Superior temporal gyrus (tissue), 1 donor: ENCODE data around the gene STRAP.
"Not testable (repeated sequence)": the region's sequence is repeated elsewhere in the genome, so short reads cannot be mapped to it uniquely, and the experiment has no call there.

ENCODE experiments used
- DNase-seq: peaks from one replicate; pipeline ENCODE4 v3.0.0-alpha.2; 2016; ENCODE audit errors: extremely low spot score

STRAP gene

DNA sequence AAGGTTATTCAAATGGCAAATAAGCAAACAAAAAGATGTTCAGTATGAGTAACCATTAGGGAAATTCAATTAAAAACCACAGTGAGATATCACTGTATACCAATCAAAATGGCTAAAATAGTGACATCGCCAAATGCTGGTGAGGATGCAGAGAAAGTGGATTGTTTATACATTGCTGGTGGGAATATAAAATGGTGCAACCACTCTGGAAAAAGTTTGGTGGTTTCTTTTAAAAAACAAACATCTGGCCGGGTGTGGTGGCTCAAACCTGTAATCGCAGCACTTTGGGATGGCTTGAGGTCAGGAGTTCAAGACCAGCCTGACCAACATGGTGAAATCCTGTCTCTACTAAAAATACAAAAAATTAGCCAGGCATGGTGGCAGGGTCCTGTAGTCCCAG, 14.0 kb upstream of the STRAP start:
- DNase-seq = no peak

DNA sequence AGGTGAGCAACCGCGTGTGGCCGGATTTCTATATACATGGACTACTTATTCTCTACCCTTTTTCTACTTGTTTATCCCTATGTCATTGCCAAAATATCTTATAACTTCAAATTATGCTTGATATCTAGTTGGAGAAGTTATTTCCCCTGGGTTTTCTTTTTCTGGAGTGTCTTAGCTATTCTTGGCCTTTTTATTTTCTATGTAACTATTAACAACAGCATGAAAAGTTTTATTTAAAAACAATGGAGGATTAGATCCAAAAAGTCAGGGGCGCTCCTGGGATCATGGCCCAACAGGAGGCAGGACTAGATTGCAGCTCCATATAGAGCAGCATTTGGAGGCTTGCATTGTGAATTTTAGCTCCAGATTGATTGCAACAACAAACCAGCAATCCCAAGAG, 8.6 kb upstream of the STRAP start:
- no peak for DNase-seq

DNA sequence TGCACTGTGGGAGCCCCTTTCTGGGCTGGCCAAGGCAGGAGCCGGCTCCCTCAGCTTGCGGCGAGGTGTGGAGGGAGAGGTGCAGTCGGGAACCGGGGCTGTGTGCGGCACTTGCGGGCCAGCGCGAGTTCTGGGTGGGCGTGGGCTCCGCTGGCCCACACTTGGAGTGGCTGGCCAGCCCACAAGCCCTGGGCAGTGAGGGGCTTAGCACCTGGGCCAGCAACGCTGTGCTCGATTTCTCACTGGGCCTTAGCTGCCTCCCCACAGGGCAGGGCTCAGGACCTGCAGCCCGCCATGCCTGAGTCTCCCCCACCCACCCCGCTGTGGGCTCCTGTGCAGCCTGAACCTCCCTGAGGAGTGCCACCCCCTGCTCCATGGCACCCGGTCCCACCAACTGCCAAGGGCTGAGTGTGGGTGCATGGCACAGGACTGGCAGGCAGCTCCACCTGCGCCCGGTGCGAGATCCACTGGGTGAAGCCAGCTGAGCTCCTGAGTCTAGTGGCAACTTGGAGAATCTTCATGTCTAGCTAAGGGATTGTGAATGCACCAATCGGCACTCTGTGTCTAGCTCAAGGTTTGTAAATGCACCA, 7.5 kb upstream of the STRAP start:
- DNase-seq = not testable (repeated sequence)

DNA sequence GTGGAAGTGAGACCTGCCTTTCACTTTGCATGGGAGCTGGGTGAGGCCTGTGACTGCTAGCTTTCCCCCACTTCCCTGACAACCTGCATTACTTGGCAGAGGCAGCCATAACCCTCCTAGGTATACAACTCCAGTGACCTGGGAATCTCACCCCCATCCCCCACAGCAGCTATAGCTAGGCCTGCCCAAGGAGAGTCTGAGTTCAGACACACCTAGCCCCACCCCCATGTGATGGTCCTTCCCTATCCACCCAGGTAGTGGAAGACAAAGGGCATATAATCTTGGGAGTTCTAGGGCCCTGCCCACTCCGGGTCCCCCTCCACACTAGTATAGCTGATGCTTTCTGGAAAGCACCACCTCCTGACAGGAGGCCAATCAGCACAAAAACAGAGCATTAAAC, 6.3 kb upstream of the STRAP start:
- DNase-seq = no peak

DNA sequence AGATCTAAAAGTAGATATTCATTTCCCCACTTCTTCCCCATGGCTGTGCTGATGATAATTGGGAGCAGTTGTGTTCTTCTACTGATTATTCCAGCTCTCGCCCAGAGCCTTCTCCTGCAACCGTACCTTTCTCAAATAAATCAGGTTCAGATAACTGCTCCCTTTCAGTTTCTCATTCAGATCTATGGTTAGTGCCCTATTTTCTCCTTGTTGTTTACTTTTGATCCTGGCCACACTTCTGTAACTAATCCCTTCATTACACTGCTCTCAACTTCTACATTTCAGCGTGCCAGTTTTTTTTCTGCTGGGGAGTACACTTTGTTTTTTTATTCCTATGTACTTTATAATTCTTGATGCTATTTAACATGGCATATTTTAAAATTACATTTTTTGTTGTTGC, 2.8 kb upstream of the STRAP start:
- no peak for DNase-seq

DNA sequence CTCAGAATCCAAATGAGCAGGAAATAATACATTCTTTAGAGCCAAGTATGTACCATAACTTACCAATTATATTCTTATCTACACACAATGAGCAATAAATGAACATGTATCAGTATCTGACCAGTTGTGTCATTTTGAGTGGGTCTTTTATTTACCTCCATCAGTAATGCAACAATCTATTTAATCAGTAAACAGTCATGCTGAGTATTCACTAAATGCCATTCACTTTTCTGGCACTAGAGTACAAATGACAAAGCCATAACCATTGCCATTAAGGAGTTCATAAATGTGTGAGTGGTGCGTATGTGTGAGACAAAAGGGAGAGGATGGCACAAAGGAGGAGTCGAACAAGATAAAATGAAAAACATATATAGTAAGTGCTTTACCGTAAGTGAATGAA, 1.5 kb upstream of the STRAP start:
- DNase-seq = no peak

DNA sequence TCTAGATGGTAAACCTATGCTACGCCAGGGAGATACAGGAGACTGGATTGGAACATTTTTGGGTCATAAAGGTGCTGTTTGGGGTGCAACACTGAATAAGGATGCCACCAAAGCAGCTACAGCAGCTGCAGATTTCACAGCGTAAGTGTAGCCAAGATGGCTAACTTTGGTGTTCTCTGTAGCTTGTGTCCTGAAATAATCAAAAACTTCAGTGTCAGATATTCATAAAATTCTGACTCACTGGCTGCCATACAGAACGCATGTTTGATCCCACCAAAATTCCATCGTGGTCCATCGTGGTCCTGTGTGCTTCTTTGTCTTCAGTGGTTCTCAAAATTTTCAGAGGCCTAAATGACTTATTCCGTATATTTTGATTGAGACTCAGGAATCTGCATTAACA, 1.3 kb downstream of the STRAP start:
- DNase-seq = no peak

DNA sequence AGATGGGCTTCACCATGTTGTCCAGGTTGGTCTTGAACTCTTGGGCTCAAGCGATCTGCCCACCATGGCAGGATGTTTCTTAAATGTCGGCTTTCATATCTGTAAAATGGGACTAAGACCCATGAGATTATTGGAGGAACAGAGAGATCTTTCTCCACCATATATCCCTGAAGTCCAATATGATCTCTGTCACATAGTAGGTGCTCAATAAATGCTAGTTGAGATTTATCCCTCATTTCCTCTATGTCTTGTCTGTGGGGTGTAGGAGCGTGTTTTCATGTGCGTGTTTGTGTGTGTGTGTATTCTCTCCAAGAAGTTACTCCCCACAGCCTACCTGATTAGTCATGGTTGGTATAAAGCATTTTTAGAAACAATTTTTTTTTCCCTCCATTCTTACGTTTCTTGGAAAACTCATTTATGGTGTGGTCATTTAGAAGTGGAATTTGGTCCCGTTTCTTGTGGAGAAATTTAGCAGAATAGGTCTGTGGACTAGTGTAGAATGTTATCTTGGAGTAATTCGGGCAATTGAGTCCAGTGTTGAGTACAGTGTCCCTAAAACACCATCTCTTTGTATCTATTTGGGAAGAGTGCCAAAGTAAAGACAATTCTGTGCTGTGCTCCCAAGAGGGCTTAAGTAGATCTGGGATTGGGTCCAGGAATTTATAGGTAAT, 4.3 kb downstream of the STRAP start:
- DNase-seq = no peak

DNA sequence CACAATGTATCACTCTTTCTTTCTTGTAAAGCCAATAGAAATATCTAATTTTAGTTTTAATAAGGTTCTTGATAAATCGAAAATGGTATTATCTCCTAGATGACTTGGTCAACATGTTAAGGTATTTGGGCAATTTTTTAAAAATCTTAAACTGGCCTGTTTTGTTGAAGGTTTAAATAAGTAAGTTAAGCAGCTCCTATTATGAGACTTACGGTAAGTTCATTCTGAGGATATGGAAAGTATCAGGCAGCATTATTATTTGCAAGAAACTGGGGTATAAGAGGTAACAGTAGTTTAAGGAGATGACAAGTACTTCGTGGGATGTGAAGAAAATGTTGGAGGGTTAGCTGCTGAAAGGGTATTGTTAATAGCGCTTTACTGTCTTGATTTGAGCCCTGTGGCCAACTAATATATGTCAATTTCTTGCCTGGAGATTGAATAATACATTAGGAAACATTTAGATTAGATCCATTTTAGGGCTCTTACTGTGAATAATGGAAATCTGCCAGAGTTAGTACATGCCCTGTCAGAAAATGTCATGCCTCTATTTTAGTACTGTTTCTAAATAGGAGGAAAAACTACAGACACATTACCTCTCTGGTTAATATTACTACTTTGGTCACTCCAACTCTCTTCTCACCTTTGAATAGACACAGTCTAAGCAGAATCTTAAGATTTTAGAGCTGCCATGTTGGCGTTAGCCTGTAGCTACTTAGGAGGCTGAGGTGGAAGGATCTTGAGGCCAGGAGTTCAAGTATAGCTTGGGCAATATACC, 5.0 kb downstream of the STRAP start:
- DNase-seq = no peak

DNA sequence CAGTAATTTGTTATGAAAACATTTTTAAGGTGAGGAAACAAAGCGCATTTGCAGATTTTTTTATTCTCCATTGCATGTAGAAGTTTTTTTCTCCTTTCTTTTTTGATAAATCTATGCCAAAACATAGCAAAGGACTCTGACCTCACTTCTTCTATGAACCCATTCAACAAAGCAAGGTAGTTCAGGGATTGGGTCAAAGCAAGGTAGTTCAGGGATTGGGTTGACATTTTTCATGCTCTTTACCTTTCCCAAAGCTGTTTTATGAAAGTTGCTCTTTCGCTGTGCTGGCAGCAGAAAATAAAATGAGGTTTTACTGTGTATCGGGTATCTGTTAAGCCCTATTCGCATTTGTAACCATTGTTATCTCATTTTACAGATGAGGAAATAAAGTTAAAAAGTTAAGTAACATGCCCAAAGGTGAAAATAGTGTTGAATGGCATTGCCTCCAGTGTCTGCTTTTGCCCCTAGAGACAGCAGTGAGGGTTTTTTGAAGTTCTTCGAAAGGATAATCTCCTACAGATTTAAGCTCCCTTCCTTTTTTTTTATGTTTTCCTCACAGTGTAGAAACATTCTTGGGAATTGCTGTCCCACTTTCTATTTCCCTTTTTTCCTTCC, 10.6 kb downstream of the STRAP start:
- DNase-seq = no peak

DNA sequence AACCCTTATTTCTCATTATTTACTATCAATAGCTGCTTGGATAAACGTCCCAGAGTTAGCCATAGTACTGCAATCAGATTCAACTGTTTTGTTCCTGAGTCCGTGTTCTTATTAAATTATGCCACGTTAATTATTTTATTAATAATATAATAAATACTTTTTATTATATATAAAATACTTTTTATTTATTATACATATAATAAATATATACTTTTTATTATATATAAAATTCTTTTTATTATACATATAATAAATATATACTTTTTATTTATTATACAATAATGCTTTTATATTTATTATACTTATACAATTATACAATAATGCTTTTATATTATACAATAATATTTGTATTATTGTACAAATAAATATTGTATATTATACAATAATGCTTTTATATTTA, 11.1 kb downstream of the STRAP start:
- DNase-seq = no peak

DNA sequence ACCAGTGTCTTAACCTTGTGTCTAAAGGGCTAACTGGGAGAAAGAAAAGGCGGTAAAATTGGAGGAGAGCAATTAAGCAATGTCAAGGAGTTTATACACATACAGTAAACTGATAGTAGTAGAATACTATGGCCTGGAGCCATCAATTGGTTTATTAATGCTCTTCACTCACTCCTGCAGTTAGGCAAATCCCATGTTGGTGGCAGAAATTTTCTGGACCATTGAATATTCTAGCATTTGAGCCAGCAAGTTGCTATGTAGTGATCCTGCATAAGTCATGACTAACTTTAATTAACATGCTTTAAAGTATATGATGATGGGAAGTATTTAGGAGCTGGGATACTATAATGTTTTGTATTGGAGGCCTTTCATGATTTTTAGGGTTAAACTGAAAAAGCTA, 14.7 kb downstream of the STRAP start:
- no peak for DNase-seq

DNA sequence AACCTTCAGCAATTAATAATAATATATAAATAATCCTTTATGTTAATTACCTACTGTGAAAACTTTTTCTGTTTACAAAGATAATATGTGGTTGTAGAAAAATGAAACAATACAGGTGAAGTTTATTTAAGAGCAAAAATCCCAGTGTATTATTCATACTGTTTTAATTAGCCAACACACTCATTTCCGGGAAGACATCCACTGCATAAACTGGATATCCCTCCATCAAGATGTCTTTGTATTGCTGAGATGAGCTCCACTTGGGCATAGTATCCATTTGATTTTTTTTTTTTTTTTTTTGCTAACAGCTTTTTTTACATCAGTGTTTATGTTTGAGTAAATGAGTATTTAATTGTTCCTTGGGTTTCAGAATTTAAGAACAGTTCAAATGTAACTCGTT, 15.2 kb downstream of the STRAP start:
- DNase-seq = no peak

DNA sequence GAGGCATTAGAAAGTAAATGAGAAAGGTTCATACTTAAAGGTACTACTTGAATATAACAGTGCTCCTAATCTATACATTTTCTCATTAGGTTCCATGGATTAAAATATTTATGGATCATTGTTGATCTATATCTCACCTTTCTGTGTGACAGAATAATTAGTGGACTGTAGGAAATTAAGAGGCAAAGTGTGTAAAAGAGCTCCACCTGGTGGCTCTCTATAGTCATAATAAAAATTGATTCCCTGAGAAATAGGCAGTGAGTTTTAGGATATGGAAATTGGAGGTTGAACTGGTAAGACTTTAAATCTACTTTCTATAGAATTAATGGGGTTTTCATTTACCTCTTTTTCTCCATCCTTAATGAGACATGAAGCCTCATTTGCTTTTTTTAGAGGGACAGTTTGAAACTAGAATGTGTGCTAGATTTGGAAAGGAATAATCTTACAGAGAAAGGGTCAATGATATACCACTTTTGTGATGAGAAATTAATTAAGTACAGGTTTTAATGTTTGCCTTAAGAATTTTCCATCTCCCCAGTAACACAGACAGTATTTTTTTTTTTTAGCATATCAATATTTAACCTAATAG, 17.2 kb downstream of the STRAP start:
- peak; percentile 80 for DNase-seq

DNA sequence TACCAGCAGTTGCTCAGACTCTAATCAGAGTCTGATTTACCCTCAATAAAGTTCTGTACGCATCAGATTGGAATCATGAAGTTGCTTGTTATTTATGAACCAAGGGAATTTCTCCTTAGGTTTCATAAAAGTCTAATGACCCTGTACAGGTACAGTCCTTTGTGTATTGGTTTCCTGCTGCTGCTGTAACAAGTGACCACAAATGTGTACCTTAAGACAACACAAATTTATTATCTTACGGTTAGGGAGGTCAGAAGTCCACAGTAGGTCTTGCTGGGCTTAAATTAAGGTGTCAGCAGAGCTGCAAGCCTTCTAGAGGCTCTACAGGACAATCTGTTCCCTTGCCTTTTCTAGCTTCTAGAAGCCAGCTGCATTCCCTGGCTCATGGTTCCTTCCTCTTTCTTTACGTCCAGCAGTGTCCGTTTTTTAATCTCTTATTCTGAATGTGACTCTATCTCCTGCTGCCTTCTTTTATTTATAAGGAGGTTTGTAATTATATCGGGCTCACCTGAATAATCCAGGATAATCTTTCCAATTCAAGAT, 22.3 kb downstream of the STRAP start:
- DNase-seq = no peak

DNA sequence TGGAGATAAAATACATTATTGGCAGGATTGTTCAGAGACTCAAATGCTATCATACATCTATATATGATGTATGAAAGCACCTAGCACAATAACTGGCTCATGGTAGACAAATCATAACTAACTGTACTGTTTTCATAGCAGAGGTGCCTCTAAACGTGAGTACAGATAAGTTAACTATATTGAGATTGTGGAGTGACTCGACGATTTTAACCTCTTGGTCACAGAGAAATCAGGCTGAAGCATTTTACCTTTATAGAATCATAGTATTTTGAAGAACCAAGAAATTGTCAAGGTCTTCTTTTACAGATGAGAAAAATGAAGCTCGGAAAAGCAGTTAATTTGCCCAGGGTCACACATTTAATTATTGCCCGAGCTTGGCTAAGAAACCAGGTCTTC, 28.3 kb downstream of the STRAP start:
- DNase-seq = no peak

DNA sequence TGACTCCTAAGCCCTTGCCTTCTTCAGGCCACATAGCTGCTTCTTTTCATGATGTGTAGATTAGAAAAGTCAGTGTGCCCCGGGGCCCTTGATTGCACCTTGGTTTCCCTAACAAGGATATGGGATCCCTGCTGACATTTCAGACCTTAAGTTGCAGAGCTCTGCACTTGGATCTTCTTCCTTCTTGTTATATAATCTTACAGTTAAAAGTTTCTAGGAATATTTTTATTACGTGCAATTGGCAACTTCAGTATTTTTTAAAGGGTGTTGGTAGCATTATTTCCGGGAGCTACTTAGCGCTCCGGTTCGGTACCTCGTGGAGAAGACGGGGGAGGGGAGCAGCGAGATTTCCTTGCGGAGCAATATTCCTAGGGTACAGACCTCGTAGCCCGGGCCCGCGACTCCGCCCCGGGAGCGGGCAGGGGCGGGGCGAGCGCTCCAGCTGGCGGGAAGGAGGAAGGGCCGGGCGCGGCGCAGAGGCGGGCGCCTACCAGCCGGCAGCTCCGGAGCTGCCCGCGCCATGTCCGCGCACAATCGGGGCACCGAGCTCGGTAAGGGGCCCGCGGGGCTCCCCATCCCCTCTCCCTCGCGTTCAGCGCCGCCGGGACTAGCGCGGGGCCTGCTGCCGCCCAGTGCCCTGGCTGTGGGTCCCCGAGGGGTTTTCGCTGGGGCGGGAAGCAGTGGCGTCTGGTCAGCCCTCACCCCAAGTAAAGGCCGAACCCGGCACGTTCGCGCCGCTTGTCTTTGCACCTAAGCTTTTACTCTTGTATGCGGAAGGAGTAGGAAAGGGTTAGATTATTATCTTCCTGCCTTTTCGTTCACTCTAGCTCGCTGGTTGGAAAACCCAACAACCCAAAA, 28.9 kb downstream of the STRAP start, which contains the start of gene DERA:
TSS of gene DERA (plus strand) at position 469 of the 858 bp plus-strand sequence. CDS start at position 521, 52 bp downstream.
- peak; percentile 70 for DNase-seq

DNA sequence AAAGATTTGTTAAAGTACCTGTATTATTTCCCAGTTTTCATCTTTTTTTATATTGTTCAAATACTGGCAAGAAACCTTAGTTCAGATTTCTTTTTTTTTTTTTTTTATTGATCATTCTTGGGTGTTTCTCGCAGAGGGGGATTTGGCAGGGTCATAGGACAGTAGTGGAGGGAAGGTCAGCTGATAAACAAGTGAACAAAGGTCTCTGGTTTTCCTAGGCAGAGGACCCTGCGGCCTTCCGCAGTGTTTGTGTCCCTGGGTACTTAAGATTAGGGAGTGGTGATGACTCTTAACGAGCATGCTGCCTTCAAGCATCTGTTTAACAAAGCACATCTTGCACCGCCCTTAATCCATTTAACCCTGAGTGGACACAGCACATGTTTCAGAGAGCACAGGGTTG, 29.7 kb downstream of the STRAP start:
- DNase-seq = not testable (repeated sequence)

DNA sequence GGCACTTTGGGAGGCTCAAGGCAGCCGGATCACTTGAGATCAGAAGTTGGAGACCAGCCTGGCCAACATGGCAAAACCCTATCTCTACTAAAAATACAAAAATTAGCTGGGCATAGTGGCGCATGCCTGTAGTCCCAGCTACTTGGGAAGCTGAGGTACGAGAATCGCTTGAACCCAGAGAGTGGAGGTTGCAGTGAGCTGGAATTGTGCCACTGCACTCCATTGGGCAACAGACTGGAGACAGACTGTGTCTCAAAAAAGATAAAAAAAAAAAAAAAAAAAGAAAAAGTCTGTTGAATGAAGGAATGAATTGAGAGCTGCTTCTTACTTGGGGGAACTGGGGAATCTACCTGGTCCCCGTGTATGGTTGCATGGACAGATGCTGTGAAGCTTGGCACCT, 31.9 kb downstream of the STRAP start:
- not testable (repeated sequence) for DNase-seq

DNA sequence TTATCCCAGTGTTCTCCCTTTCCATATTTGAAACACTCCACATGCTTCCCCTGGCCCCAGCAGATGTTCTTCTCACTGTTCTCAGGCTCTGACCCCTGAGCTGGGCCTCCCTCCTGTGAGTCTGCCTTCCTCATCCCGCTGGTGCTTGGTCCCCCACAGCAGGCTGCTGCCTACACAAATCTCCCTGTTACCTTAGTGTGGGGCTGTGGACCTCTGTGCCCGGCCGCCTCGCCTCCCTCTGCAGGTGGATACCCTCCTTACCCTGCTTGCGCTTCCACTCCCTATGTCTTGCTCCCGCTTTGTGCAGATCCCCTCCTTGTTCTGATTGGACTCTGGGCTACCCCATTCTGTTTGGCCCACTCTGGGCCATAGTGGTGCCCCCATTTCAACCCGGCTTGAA, 35.9 kb downstream of the STRAP start:
- DNase-seq = no peak

DNA sequence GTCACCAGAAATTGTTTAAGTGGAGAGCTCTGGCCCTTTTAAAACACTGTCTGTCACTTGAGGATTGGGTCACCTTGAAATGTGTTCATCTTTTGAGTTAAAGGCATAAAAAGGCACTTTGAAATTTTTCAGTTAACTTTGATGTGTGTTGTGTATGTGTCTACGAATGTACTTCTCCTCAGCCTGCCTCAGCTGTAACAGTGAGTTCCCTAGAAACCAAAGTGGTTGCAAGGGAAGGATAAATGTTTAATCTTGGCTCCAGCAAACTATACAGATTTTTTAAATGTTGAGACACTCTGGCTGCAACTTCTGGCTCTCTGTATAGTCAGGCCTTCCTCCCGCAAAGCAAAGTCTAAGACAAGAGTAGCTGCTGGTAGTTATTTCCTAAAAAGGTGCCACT, 37.2 kb downstream of the STRAP start:
- no peak for DNase-seq
